PC-9 (cell line): Measurements from ENCODE around the gene ABR.

Experiments
- EZH2 ChIP-seq: fragments of 200-600 bp; sonication (generic); IDR thresholded peaks from 2 replicates; pipeline ENCODE4 v1.8.0; 2017; ENCODE audit warnings: antibody characterized with exemption, low read depth
- TF ChIP-seq, protein P1 (sequence below): fragments of 200-600 bp; sonication (generic); conservative IDR thresholded peaks from 2 replicates; pipeline ENCODE4 v1.6.1; 2017; ENCODE audit warnings: mixed run types, antibody characterized with exemption, mild to moderate bottlenecking, moderate library complexity

DNA sequence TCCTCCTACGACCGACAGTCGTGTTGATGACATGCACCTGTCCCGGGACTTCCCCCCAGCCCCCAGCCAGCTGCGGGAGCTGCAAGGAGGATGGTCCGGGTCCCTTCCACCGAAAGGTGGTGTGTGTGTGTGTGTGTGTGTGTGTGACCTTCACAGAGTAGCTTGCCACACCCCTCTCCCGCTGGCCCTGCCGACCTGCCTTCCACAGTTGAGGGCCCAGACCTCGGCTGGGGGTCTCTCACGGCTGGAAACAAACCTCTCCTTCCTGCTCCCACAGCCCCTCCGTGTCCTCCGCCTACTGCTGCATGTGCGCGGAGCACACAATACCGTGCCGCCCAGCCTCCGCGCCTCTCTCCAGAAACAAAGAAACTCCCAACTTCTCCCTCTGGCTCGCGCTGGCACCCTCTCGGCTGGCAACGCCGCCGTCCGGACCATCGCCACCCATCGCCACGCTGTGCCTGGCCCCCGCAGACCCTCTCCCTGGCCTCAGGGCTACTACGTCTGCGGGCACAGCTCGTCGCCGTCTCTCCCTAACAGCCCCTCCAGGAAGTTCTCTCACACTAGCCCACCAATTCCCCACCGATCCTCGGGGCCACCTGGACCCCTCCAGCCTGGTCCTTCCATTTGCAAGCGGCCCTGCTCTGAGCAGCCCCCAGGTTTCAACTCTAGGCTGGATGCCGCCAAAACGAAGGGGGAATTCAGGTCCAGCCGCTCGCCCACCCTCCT is 101.6 kb downstream of the ABR start:
- TF ChIP-seq, protein P1, sequence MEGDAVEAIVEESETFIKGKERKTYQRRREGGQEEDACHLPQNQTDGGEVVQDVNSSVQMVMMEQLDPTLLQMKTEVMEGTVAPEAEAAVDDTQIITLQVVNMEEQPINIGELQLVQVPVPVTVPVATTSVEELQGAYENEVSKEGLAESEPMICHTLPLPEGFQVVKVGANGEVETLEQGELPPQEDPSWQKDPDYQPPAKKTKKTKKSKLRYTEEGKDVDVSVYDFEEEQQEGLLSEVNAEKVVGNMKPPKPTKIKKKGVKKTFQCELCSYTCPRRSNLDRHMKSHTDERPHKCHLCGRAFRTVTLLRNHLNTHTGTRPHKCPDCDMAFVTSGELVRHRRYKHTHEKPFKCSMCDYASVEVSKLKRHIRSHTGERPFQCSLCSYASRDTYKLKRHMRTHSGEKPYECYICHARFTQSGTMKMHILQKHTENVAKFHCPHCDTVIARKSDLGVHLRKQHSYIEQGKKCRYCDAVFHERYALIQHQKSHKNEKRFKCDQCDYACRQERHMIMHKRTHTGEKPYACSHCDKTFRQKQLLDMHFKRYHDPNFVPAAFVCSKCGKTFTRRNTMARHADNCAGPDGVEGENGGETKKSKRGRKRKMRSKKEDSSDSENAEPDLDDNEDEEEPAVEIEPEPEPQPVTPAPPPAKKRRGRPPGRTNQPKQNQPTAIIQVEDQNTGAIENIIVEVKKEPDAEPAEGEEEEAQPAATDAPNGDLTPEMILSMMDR, result no peak
- TF ChIP-seq EZH2, result no peak
